SK-N-MC (cell line): ENCODE results near the gene SHROOM3.

Source experiments
- EZH2 ChIP-seq: fragments of 200-600 bp; sonication (generic); IDR thresholded peaks from one replicate; pipeline ENCODE4 v1.6.1; 2017; ENCODE audit warnings: antibody characterized with exemption
- FOXP2 ChIP-seq: optimal IDR thresholded peaks from 2 replicates; pipeline ENCODE3; 2011; ENCODE audit warnings: mild to moderate bottlenecking, moderate library complexity; ENCODE audit not compliant: insufficient read depth; ENCODE audit errors: extremely low read length, control extremely low read depth
- POLR2AphosphoS5 ChIP-seq: IDR thresholded peaks from 2 replicates; pipeline ENCODE4 v1.6.1; 2012; ENCODE audit warnings: mild to moderate bottlenecking, low read depth, low read length, borderline replicate concordance

DNA sequence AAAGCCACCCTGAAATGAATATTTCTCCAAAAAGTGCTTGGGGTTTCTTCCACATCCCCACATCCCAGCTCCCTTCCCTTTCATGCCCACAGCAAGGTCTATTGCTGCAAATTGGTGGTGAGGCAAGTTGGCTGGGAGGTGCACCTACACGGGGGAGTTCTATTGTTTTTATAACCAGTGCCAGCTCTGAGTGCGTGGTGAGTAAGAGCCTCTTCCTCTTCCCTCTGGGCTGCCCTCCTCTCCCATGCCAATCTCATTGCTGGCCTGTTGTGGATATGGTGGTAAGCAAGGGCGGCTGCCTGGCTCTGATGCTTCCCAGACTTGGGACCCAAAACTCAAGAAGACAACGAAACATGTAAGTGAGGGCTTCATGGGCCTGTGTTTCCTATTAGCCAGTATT is 204.3 kb downstream of the SHROOM3 start:
- TF ChIP-seq EZH2: no peak
- TF ChIP-seq POLR2AphosphoS5: no peak
- TF ChIP-seq FOXP2: no peak
